GM12891 (cell line): ENCODE data around the gene SLC2A4RG.

Source experiments
- POLR2A ChIP-seq: IDR thresholded peaks from 2 replicates; pipeline ENCODE4 v1.6.1; 2011; ENCODE audit warnings: low read depth, low read length, control low read depth
- POLR2AphosphoS5 ChIP-seq: IDR thresholded peaks from 2 replicates; pipeline ENCODE4 v1.6.1; 2011; ENCODE audit warnings: low read depth, low read length, control low read depth
- POU2F2 ChIP-seq: IDR thresholded peaks from 2 replicates; pipeline ENCODE4 v1.6.1; 2011; ENCODE audit warnings: low read depth, mild to moderate bottlenecking, control low read depth, low read length, moderate library complexity
- TAF1 ChIP-seq: IDR thresholded peaks from 2 replicates; pipeline ENCODE4 v1.6.1; 2011; ENCODE audit warnings: low read depth, low read length, control low read depth

- no peak for TF ChIP-seq POLR2A
- no peak for TF ChIP-seq TAF1
- no peak for TF ChIP-seq POLR2AphosphoS5
- no peak for TF ChIP-seq POU2F2
Measured at GRCh38 chr20:63706852-63707557, 32.6 kb upstream of the SLC2A4RG start.
